ENCODE results near the gene TUBGCP6. TPM values are rescaled to one million over a fixed set of nuclear protein-coding genes. Genes with fewer than 3 reads are reported as not detected.

TUBGCP6 gene
- total RNA-seq, 2 donors from 2014 or later: 52.3 to 80.1 TPM

DNA sequence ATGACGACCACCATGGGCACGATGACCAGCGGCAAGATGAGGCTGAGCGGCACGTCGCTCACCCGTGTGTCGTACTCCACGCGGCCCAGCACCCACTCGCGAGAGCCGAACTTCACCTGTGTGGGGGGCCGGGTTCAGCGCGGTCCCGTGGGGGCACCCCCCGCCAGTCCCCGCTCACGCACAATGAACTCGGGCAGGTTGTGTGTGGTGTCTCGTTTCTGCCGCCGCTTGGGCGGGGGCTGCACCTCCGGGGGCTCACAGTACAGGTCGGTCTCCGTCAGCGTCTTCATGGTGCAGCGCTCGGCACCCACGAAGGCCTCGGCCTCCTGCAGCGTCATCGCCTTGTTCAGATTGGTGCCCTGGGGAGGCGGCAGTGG is 36.5 kb upstream of the TUBGCP6 start:
- H3K9me3 ChIP-seq: no peaks in the 10 kb centered on the region
- no peak overlapping the region for H3K4me3 ChIP-seq
- H3K27ac ChIP-seq: no peak overlapping the region
- TF ChIP-seq CTCF (IDR thresholded peaks at IDR 0.05): no peak
- no peak for DNase-seq (ENCODE audit: low spot score)
- H3K27me3 ChIP-seq (replicated peaks; ENCODE audit: insufficient read depth): no peaks in the 10 kb centered on the region
- H3K4me1 ChIP-seq (ENCODE audit: control insufficient read depth in 1 of 2, low read depth in 2 of 2): no peaks in the 10 kb centered on the region
- H3K36me3 ChIP-seq: peaks cover 82% of the 10 kb centered on the region
- ATAC-seq (ENCODE audit: insufficient number of reproducible peaks, low FRiP score, low read depth): no peak

DNA sequence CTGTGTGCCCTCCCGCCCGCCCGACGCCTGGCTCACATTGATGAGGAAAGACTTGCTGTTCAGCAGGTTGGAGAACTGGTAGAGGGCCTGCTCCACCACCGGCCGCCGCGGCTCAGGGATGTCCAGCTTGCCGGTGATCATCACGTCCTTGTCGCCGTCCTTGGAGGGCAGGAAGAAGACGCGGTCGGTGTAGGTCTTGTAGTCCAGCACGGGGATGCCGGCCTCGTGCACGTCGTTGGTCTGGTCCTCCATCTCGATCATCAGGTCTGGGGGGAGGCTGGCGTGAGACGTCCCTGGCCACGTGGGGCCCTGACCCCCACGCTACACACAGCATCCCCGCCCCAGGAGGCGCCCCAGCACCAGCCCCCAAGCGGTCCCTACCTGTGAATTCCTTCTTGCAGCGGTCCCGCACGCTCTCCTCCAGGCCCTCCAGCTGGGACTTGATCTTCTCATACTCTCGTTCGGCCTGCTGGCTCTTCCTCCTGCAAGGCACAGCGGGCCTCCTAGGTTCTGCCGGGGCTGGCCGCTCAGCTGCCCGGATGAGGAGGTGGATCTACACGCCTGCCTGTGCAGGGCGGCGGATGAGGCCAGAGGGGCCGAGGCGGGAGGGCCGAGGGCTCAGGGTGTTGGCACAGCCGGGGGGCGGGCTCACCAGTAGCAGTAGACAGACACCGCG is 36.0 kb upstream of the TUBGCP6 start:
- DNase-seq (ENCODE audit: low spot score) (no peak), ATAC-seq (ENCODE audit: insufficient number of reproducible peaks, low FRiP score, low read depth) (no peak)
- no peak overlapping the region for H3K27ac ChIP-seq
- H3K27me3 ChIP-seq (replicated peaks; ENCODE audit: insufficient read depth): no peaks in the 10 kb centered on the region
- no peaks in the 10 kb centered on the region for H3K9me3 ChIP-seq
- peaks cover 77% of the 10 kb centered on the region for H3K36me3 ChIP-seq
- no peak for TF ChIP-seq CTCF (IDR thresholded peaks at IDR 0.05)
- H3K4me3 ChIP-seq: no peak overlapping the region
- H3K4me1 ChIP-seq (ENCODE audit: control insufficient read depth in 1 of 2, low read depth in 2 of 2): no peaks in the 10 kb centered on the region

- Histone ChIP-seq H3K9me3 (no peaks in the 10 kb centered on the region), H3K36me3 (peaks cover 78% of the 10 kb centered on the region), H3K4me1 (ENCODE audit: control insufficient read depth in 1 of 2, low read depth in 2 of 2) (no peaks in the 10 kb centered on the region), H3K27me3 (replicated peaks; ENCODE audit: insufficient read depth) (no peaks in the 10 kb centered on the region), H3K27ac (no peak overlapping the region), H3K4me3 (no peak overlapping the region)
- ATAC-seq (ENCODE audit: insufficient number of reproducible peaks, low FRiP score, low read depth) (no peak), DNase-seq (ENCODE audit: low spot score) (no peak)
- TF ChIP-seq CTCF (IDR thresholded peaks at IDR 0.05): no peak
Measured at GRCh38 chr22:50280022-50280707, 35.3 kb upstream of the TUBGCP6 start.

GRCh38 chr22:50278956-50279619 is 34.3 kb upstream of the TUBGCP6 start:
- Histone ChIP-seq H3K27me3 (replicated peaks; ENCODE audit: insufficient read depth) (no peaks in the 10 kb centered on the region), H3K9me3 (no peaks in the 10 kb centered on the region), H3K27ac (no peak overlapping the region), H3K4me3 (no peak overlapping the region), H3K4me1 (ENCODE audit: control insufficient read depth in 1 of 2, low read depth in 2 of 2) (no peaks in the 10 kb centered on the region), H3K36me3 (peaks cover 78% of the 10 kb centered on the region)
- TF ChIP-seq CTCF (IDR thresholded peaks at IDR 0.05): no peak
- no peak for DNase-seq (ENCODE audit: low spot score)
- no peak for ATAC-seq (ENCODE audit: insufficient number of reproducible peaks, low FRiP score, low read depth)

DNA sequence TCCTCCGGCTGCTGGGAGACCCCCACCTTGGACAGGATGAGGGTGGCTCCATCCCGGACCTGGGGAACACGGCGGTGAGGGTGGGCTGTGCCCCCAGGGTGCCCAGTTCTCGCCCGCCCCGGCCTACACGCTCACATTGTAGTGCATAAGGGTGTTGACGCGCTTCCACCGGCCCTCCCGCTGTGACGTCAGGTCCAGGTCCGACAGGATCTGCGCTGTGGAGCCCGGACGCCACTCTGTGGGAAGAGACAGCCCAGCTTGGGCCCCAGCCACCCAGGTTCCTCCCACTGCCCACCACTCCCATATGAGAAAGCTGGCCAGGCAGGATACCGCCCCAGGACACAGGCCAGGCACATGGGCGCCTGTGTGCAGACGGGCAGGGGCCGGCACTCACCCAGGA is 33.6 kb upstream of the TUBGCP6 start:
- ATAC-seq (ENCODE audit: insufficient number of reproducible peaks, low FRiP score, low read depth): no peak
- peaks cover 74% of the 10 kb centered on the region for H3K36me3 ChIP-seq

More for the DNA sequence above, 33.6 kb upstream of the TUBGCP6 start:
- no peak for TF ChIP-seq CTCF (IDR thresholded peaks at IDR 0.05)
- H3K27ac ChIP-seq: no peak overlapping the region
- no peaks in the 10 kb centered on the region for H3K9me3 ChIP-seq
- no peaks in the 10 kb centered on the region for H3K27me3 ChIP-seq (replicated peaks; ENCODE audit: insufficient read depth)
- no peaks in the 10 kb centered on the region for H3K4me1 ChIP-seq (ENCODE audit: control insufficient read depth in 1 of 2, low read depth in 2 of 2)
- no peak overlapping the region for H3K4me3 ChIP-seq
- no peak for DNase-seq (ENCODE audit: low spot score)

All from thoracic aorta (tissue), 2 donors.